ENCODE results near the gene ZC3H12C. TPM values are rescaled to one million over a fixed set of nuclear protein-coding genes. Genes with fewer than 3 reads are reported as not detected.
"Not testable (repeated sequence)": the region's sequence is repeated elsewhere in the genome, so short reads cannot be mapped to it uniquely, and the experiment has no call there.

ZC3H12C gene
- total and polyA plus RNA-seq, 5 experiments from 2014 or later = 0.03 to 0.08 TPM; not detected in 3

- Mint-ChIP-seq H3K4me3 (no peak overlapping the region), H3K9me3 (no peaks in the 10 kb centered on the region), H3K27ac (no peak overlapping the region), H3K4me1 (peaks cover 0 to 2% (median 0%) of the 10 kb centered on the region in 4 donors), H3K36me3 (no peaks in the 10 kb centered on the region), H3K27me3 (peaks cover 4 to 15% (median 5%) of the 10 kb centered on the region in 5 donors)
- POLR2A ChIA-PET = no interaction called here
- no peak for ATAC-seq
- DNase-seq = no peak
Measured at GRCh38 chr11:110186456-110186855, 93.3 kb downstream of the ZC3H12C start.

- no peaks in the 10 kb centered on the region for H3K36me3 Mint-ChIP-seq
- peaks cover 0 to 2% (median 0%) of the 10 kb centered on the region in 4 donors for H3K4me1 Mint-ChIP-seq
- peaks cover 4 to 15% (median 5%) of the 10 kb centered on the region in 5 donors for H3K27me3 Mint-ChIP-seq
- no peaks in the 10 kb centered on the region for H3K9me3 Mint-ChIP-seq
- H3K27ac Mint-ChIP-seq = no peak overlapping the region
- POLR2A ChIA-PET = no interaction called here
- no peak for ATAC-seq
- DNase-seq = no peak
- no peak overlapping the region for H3K4me3 Mint-ChIP-seq
Measured at GRCh38 chr11:110186867-110187266, 93.7 kb downstream of the ZC3H12C start.

GRCh38 chr11:110187731-110188130, 94.5 kb downstream of the ZC3H12C start:
- POLR2A ChIA-PET = no interaction called here
- Mint-ChIP-seq H3K27ac (no peak overlapping the region), H3K36me3 (no peaks in the 10 kb centered on the region), H3K4me1 (peaks cover 4 to 6% (median 5%) of the 10 kb centered on the region in 4 donors), H3K4me3 (no peak overlapping the region), H3K9me3 (no peaks in the 10 kb centered on the region), H3K27me3 (peaks cover 4 to 15% (median 5%) of the 10 kb centered on the region in 5 donors)
- DNase-seq (no peak), ATAC-seq (no peak)

- ATAC-seq = no peak
- Mint-ChIP-seq H3K36me3 (no peaks in the 10 kb centered on the region), H3K27me3 (peaks cover 4 to 9% (median 4%) of the 10 kb centered on the region in 5 donors), H3K27ac (no peak overlapping the region), H3K9me3 (no peaks in the 10 kb centered on the region), H3K4me1 (peaks cover 2 to 11% (median 6%) of the 10 kb centered on the region in 4 donors), H3K4me3 (no peak overlapping the region)
- no peak for DNase-seq
- POLR2A ChIA-PET = no interaction called here
Measured at GRCh38 chr11:110190885-110191284, 97.7 kb downstream of the ZC3H12C start.

- Mint-ChIP-seq H3K4me1 (peaks cover 2 to 11% (median 6%) of the 10 kb centered on the region in 4 donors), H3K27ac (peak overlapping the region in 1 of 10 donors; percentile 46)
- ATAC-seq, H3K27me3 Mint-ChIP-seq, H3K36me3 Mint-ChIP-seq, H3K4me3 Mint-ChIP-seq, POLR2A ChIA-PET, H3K9me3 Mint-ChIP-seq, DNase-seq: not testable (repeated sequence)
Measured at GRCh38 chr11:110192604-110193282, 99.6 kb downstream of the ZC3H12C start.

- H3K4me3 Mint-ChIP-seq, H3K27me3 Mint-ChIP-seq, H3K36me3 Mint-ChIP-seq, H3K27ac Mint-ChIP-seq, H3K9me3 Mint-ChIP-seq, POLR2A ChIA-PET, ATAC-seq, DNase-seq: not testable (repeated sequence)
- H3K4me1 Mint-ChIP-seq = peaks cover 2 to 11% (median 6%) of the 10 kb centered on the region in 4 donors
Measured at GRCh38 chr11:110194211-110194766, 101.1 kb downstream of the ZC3H12C start.

GRCh38 chr11:110196241-110196754, 103.1 kb downstream of the ZC3H12C start:
- Mint-ChIP-seq H3K27me3 (peaks cover 0 to 4% (median 0%) of the 10 kb centered on the region in 5 donors), H3K4me3 (no peak overlapping the region), H3K9me3 (no peaks in the 10 kb centered on the region), H3K36me3 (no peaks in the 10 kb centered on the region), H3K4me1 (peaks cover 2 to 11% (median 8%) of the 10 kb centered on the region in 4 donors), H3K27ac (no peak overlapping the region)
- DNase-seq = no peak
- ATAC-seq = no peak
- POLR2A ChIA-PET = no interaction called here

GRCh38 chr11:110196884-110197420, 103.8 kb downstream of the ZC3H12C start:
- H3K9me3 Mint-ChIP-seq = no peaks in the 10 kb centered on the region
- no peaks in the 10 kb centered on the region for H3K36me3 Mint-ChIP-seq
- ATAC-seq = no peak

GRCh38 chr11:110198031-110198729, 105.0 kb downstream of the ZC3H12C start:
- POLR2A ChIA-PET = no interaction called here
- H3K9me3 Mint-ChIP-seq = no peaks in the 10 kb centered on the region
- ATAC-seq (no peak), DNase-seq (no peak)
- H3K4me3 Mint-ChIP-seq = no peak overlapping the region
- peaks cover 0 to 4% (median 0%) of the 10 kb centered on the region in 5 donors for H3K27me3 Mint-ChIP-seq
- peaks cover 0 to 6% (median under 1%) of the 10 kb centered on the region in 4 donors for H3K4me1 Mint-ChIP-seq
- no peak overlapping the region for H3K27ac Mint-ChIP-seq
- H3K36me3 Mint-ChIP-seq = no peaks in the 10 kb centered on the region

More at GRCh38 chr11:110196884-110197420, 103.8 kb downstream of the ZC3H12C start:
- Mint-ChIP-seq H3K27ac (no peak overlapping the region), H3K4me1 (peaks cover 2 to 13% (median 8%) of the 10 kb centered on the region in 4 donors), H3K4me3 (no peak overlapping the region), H3K27me3 (peaks cover 0 to 5% (median 0%) of the 10 kb centered on the region in 5 donors)
- POLR2A ChIA-PET = no interaction called here
- no peak for DNase-seq

GRCh38 chr11:110199184-110199981, 106.2 kb downstream of the ZC3H12C start:
- POLR2A ChIA-PET = no interaction called here
- Mint-ChIP-seq H3K4me3 (no peak overlapping the region), H3K27ac (no peak overlapping the region), H3K9me3 (no peaks in the 10 kb centered on the region), H3K4me1 (peaks cover 0 to 6% (median 0%) of the 10 kb centered on the region in 4 donors), H3K27me3 (peaks cover 0 to 4% (median 0%) of the 10 kb centered on the region in 5 donors), H3K36me3 (no peaks in the 10 kb centered on the region)
- DNase-seq (no peak), ATAC-seq (no peak)

- ATAC-seq (no peak), DNase-seq (no peak)
- Mint-ChIP-seq H3K36me3 (no peaks in the 10 kb centered on the region), H3K9me3 (no peaks in the 10 kb centered on the region), H3K27me3 (peaks cover 0 to 4% (median 0%) of the 10 kb centered on the region in 5 donors), H3K27ac (no peak overlapping the region), H3K4me3 (no peak overlapping the region), H3K4me1 (peaks cover 0 to 6% (median 0%) of the 10 kb centered on the region in 4 donors)
- POLR2A ChIA-PET = interaction anchor here (1.5 kb wide), 1 partner anchor 233 kb away, joined by 3 read pairs; no protein-coding TSS in a partner anchor
Measured at GRCh38 chr11:110200241-110200640, 107.0 kb downstream of the ZC3H12C start.

GRCh38 chr11:110200836-110201235, 107.6 kb downstream of the ZC3H12C start:
- no peak for DNase-seq
- no peak overlapping the region for H3K4me3 Mint-ChIP-seq
- ATAC-seq = no peak
- H3K27me3 Mint-ChIP-seq = peaks cover 0 to 4% (median 0%) of the 10 kb centered on the region in 5 donors
- peaks cover 0 to 6% (median 0%) of the 10 kb centered on the region in 4 donors for H3K4me1 Mint-ChIP-seq
- POLR2A ChIA-PET = interaction anchor here (1.5 kb wide), 1 partner anchor 232 kb away, joined by 3 read pairs; no protein-coding TSS in a partner anchor
- H3K9me3 Mint-ChIP-seq = no peaks in the 10 kb centered on the region
- H3K36me3 Mint-ChIP-seq = no peaks in the 10 kb centered on the region
- H3K27ac Mint-ChIP-seq = no peak overlapping the region

Measured in naive thymus-derived CD8-positive, alpha-beta T cell (primary cell).